Stimulated activated CD8-positive, alpha-beta memory T cell treated with anti-CD3 and anti-CD28 coated beads, Interleukin-7, amount 100 ng/mL, for 1 hour (primary cell): ENCODE measurements around the gene SOBP.

ENCODE experiments used
- DNase-seq, 2 donors: peaks; one replicate each; pipeline ENCODE4 v3.0.0-alpha.2; 2020; ENCODE audit warnings: low read depth in 2 of 2

The SOBP gene

DNA sequence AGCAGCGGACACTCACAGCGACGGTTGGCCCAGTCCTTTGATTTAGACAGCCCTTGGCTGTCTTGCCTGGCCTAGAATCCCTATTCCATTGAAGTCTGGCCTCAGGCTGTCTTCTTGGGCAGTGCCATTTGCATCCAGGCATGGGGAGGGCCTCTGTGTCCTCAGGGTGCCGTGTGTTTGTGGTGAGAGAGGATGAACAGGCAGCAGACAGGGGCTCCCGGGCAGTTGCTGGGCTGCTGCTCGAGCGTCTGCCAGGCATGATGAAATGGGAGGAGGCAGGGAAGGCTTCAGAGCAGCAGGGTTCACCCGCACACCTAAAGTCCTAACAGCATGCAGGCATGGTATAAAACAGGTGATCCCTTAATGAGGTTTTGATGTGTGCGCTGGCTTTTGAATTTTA is 126.9 kb downstream of the SOBP start:
- DNase-seq, result no peak

- DNase-seq, result no peak
Measured at GRCh38 chr6:107617341-107617932, 127.5 kb downstream of the SOBP start.

- peak; percentile 2 to 5 for DNase-seq
Measured at GRCh38 chr6:107618672-107619071, 128.8 kb downstream of the SOBP start.

GRCh38 chr6:107620732-107621131 is 130.8 kb downstream of the SOBP start:
- no peak for DNase-seq

GRCh38 chr6:107621229-107621937 is 131.5 kb downstream of the SOBP start:
- DNase-seq, result no peak

- no peak for DNase-seq
Measured at GRCh38 chr6:107622269-107622668, 132.4 kb downstream of the SOBP start.

DNA sequence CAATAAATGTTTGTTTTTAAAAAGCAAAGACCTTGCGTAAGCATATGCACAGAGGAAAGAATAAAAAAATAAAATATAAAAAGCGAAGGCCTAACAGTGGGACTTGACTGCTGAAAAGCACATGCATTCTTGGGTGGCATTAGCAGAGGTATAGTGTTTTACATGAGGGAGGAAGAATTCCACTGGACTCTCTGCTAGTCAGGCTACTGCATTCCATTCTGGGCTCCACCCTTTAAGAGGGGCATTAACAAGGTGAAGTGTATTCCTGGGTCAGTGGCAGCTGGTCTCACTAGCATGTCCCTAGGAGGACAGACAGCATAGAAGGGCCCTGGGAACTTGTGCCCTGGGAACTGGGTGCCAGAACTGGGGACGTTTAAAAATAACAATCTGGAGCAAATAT is 134.1 kb downstream of the SOBP start:
- DNase-seq, result no peak

GRCh38 chr6:107624541-107624940 is 134.6 kb downstream of the SOBP start:
- DNase-seq, result no peak

- DNase-seq, result no peak
Measured at GRCh38 chr6:107625264-107625663, 135.3 kb downstream of the SOBP start.

DNA sequence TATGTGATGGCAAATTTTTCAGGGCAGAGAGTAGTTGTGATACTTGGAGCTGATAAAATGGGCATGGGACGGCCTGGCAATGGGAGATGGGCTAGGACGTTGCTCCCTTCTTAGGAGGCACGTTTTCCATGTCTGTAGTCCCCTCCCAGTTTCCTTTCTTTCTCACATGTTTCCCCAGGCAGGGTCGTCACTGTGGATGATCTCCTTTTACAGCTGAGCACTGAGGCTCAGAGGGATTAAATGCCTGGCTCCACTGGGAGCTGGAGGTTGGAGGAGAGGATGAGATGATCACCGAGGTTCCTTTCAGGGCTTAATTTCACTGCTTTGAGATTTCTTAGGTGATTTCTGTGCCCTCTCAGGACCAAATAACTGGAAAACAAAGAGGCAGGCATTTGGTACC is 136.7 kb downstream of the SOBP start:
- DNase-seq, result no peak

DNA sequence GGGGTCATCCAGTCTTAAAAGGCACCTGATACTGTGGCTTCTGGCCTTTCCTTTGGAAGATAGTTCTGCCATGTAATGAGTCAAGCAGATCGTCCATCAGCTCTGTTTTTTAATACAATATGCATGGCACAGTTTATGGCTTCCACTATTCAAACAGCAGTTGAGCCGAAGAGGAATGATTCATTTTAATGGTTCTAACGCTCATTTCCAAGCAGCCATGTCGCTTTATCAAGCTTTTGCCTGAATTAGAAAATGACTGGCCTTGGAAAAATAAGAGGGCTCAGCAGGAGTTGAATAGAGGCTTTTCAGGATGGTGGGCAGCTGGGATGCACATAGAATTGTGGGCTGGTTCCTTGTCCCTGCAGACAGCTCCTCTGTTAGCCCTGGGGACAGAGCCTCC is 138.1 kb downstream of the SOBP start:
- DNase-seq, result no peak

DNA sequence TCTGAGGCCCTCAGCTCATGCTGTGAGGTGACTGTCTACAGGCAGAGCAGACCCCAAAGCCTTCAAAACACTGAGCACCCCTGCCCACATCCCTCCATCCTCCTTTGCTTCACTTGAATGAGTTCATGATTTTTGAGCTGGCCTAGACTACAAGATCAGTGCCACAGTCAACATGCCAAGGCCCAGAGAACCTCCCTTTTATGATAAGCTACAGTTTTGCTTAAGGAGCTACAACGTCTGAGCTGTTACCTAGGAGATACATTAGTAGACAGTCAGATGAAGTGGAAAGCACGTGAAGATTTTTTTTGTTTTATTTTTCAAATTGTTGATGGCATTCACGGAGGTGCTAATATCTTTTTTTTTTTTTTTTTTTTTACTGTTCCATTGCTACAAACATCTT is 139.0 kb downstream of the SOBP start:
- DNase-seq, result no peak

DNA sequence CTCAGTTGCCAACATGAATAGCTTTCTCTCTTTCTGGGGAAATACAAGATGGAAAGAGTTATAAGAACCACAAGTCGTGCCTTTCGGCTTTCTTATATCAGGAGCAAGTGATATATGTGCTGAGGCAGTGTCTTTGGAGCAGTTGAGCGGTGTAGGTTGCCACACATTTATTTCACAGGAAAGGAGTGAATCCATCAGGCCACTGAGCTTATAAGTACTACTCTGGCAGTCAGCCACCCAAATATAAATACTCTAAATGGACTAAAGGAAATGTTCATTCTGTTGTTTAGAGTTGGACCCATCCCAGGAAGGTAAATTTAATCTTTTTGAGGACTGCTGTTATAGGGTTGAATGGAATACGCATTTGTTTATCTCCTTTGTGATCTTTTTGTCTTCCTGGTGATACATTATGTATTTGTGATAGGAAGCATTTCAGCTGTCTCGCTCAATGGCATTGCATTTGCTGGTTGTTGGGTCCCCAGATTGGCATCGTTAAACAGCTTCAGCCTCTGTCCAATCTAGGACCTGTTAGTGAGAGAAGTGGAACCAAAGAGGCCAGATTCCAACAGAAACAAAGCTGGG is 139.7 kb downstream of the SOBP start:
- no peak for DNase-seq

DNA sequence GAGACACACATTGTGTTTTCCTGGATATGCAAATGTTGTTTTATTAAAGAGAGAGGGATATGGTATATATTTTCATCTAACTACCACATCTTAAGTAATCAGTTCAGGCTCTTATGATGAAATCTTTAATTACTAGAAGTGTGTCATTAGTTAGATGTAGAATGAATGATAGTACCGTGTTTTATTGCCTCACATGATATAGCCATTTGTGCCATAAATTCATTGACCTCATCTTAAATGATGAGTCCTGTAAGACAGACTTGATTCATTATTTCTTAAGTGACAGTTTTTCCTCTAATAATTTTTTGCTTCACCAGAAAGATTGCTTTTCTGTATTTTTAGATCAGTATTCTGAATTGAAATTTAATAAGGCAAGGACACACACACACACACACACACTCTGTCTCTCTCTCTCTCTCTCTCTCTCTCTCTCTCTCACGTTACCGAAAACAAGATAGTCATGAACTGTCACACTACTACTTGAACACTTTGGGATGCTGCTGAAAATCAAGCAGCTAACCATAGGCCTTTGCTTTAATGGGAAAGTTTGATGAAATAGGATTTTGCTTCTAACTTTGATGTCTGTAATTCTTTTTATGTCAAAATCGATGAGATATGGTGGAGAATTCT is 140.5 kb downstream of the SOBP start:
- DNase-seq, result no peak

DNA sequence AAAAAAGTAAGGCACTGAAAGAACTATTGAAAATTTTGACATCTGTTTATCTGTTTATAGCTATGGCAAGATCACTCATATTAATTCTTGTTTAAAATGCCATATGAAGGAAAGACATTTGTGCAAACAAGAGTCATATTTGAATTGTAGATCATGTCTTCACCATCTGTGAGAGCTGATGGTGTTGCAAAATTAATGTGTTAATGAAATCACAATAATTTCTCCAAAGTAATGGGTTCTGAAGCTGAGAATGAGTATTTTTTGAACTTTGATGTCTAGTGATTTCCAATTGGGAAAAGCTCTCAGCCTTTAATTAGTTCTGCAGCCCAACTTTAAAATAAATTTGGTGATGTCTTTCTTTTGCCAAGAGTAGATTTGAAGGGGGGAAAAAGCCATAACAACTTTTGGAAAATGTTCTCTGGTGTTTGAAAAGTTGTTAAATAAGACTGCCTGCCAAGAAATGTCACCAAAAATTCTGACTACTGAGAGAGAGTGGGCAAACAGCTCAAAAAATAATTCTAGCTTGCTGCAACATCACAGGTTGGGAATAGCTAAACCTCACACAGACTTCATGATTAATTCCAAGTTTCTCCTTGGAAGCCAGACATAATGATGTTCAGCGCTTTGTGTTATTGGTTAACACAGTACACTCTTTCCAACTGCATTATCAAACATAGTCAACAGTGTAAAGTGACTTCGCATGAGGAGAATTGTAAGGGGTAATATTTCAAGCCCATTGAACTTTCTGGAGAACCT is 142.6 kb downstream of the SOBP start:
- DNase-seq, result no peak

DNA sequence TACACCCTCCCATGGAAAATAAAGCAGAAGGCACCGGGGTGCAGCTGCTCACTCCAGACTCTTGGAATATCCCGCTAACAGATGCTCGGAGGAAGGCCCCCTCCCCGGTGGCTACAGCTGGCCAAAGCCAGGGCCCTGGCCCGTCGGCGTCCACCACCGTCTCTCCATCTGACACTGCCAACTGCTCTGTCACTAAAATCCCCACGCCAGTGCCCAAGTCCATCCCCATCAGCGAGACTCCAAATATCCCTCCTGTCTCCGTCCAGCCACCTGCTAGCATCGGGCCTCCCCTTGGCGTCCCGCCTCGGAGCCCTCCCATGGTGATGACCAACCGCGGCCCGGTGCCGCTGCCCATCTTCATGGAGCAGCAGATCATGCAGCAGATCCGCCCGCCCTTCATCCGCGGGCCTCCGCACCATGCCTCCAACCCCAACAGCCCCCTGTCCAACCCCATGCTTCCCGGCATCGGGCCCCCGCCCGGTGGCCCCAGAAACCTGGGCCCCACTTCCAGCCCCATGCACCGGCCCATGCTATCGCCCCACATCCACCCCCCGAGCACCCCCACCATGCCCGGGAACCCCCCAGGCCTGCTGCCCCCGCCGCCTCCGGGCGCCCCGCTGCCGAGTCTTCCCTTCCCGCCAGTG is 143.9 kb downstream of the SOBP start:
- DNase-seq, result no peak

GRCh38 chr6:107634324-107635056 is 144.6 kb downstream of the SOBP start:
- DNase-seq, result no peak

DNA sequence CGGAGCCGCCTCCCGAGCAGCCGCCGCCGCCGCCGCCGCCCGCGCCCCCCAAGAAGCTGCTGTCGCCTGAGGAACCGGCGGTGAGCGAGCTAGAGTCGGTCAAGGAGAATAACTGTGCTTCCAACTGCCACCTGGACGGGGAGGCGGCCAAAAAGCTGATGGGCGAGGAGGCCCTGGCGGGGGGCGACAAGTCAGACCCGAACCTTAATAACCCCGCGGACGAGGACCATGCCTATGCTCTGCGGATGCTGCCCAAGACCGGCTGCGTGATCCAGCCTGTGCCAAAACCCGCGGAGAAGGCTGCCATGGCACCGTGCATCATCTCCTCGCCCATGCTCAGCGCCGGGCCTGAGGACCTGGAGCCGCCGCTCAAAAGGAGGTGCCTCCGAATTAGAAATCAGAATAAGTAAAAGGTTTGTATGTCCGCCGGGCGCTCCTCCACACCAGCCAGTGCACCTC is 145.2 kb downstream of the SOBP start:
- DNase-seq, result no peak

GRCh38 chr6:107636486-107636885 is 146.6 kb downstream of the SOBP start:
- DNase-seq, result no peak

DNA sequence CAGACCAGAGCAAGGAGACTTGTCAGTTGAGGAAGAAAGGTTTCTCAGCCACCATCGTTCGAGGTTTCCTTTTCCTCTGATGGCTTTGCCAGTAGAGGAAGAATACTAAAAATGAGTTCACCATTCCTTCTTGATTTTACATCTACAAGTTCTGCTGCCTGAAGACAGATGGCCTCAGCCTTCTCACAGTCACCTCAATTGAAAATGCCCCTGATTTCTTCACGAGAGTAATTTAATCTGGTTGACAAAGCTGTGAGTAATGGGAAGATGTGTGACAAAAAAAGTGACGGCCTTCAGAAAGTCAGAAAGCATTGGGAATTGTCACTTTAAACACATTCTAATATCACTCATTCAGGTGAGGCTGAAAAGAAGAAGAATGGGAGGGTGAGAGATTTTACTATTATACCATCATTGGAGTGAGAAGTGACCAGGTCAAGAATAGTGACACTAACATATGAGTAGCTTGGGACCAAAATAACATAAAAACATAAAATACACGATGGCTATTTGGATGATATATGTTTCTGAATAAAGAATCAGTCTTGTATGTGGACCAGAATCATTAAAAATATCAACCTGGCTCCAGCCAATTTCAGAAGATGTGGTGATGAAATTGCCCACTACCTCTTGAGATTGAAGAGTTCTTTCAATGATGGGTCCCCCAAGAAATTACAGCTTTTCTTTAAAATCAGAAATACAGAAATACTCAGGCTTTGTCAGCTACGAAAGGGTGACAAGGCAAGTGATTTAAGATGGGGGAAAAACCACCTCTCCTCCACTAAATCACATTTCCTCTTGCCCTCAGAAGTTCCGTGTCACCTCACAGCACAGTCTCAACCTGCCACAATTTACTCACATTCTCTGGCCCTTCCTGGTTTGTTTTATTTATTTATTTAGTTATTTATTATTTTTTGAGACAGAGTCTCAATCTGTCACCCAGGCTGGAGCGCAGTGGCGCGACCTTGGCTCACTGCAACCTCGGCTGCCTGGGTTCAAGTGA is 147.7 kb downstream of the SOBP start:
- DNase-seq, result no peak
